Fibroblast of skin of back (primary cell): ENCODE data around the gene EEFSEC.
"Not testable (repeated sequence)": the region's sequence is repeated elsewhere in the genome, so short reads cannot be mapped to it uniquely, and the experiment has no call there.

Source experiments
- DNase-seq: peaks from one replicate; pipeline ENCODE4 v3.0.0-alpha.2; 2013

EEFSEC gene

GRCh38 chr3:128152419-128153155, 694 bp upstream of the EEFSEC start:
- DNase-seq = peak; percentile 74

- not testable (repeated sequence) for DNase-seq
Observed at GRCh38 chr3:128154354-128154753, 1.1 kb downstream of the EEFSEC start.

- no peak for DNase-seq
Observed at GRCh38 chr3:128155616-128156360, 2.5 kb downstream of the EEFSEC start.

- DNase-seq = no peak
Observed at GRCh38 chr3:128160661-128161060, 7.4 kb downstream of the EEFSEC start.

- no peak for DNase-seq
Observed at GRCh38 chr3:128163432-128163831, 10.2 kb downstream of the EEFSEC start.

GRCh38 chr3:128166971-128167453, 13.7 kb downstream of the EEFSEC start:
- DNase-seq = no peak

- DNase-seq = no peak
Observed at GRCh38 chr3:128167646-128167972, 14.3 kb downstream of the EEFSEC start.

- DNase-seq = peak; percentile 14
Observed at GRCh38 chr3:128167973-128168674, 14.8 kb downstream of the EEFSEC start.

GRCh38 chr3:128168836-128169235, 15.6 kb downstream of the EEFSEC start:
- no peak for DNase-seq

- DNase-seq = peak; percentile 73
Observed at GRCh38 chr3:128170866-128171516, 17.7 kb downstream of the EEFSEC start.

GRCh38 chr3:128173200-128173599, 19.9 kb downstream of the EEFSEC start:
- DNase-seq = no peak

- no peak for DNase-seq
Observed at GRCh38 chr3:128173849-128174248, 20.6 kb downstream of the EEFSEC start.

GRCh38 chr3:128174675-128175590, 21.7 kb downstream of the EEFSEC start:
- DNase-seq = no peak

- DNase-seq = no peak
Observed at GRCh38 chr3:128175768-128176167, 22.5 kb downstream of the EEFSEC start.

- no peak for DNase-seq
Observed at GRCh38 chr3:128176276-128176833, 23.1 kb downstream of the EEFSEC start.

GRCh38 chr3:128177865-128178264, 24.6 kb downstream of the EEFSEC start:
- DNase-seq = no peak

GRCh38 chr3:128178782-128179483, 25.7 kb downstream of the EEFSEC start:
- no peak for DNase-seq

- DNase-seq = no peak
Observed at GRCh38 chr3:128179484-128179819, 26.2 kb downstream of the EEFSEC start.

GRCh38 chr3:128180436-128180835, 27.2 kb downstream of the EEFSEC start:
- DNase-seq = no peak

GRCh38 chr3:128180913-128181312, 27.6 kb downstream of the EEFSEC start:
- no peak for DNase-seq

- no peak for DNase-seq
Observed at GRCh38 chr3:128182656-128183055, 29.4 kb downstream of the EEFSEC start.
